Measurements from ENCODE around the gene STAB1. TPM values are rescaled to one million over a fixed set of nuclear protein-coding genes. Genes with fewer than 3 reads are reported as not detected.

The STAB1 gene
- total RNA-seq, 1 experiment from 2014 or later: 0.33 TPM

DNA sequence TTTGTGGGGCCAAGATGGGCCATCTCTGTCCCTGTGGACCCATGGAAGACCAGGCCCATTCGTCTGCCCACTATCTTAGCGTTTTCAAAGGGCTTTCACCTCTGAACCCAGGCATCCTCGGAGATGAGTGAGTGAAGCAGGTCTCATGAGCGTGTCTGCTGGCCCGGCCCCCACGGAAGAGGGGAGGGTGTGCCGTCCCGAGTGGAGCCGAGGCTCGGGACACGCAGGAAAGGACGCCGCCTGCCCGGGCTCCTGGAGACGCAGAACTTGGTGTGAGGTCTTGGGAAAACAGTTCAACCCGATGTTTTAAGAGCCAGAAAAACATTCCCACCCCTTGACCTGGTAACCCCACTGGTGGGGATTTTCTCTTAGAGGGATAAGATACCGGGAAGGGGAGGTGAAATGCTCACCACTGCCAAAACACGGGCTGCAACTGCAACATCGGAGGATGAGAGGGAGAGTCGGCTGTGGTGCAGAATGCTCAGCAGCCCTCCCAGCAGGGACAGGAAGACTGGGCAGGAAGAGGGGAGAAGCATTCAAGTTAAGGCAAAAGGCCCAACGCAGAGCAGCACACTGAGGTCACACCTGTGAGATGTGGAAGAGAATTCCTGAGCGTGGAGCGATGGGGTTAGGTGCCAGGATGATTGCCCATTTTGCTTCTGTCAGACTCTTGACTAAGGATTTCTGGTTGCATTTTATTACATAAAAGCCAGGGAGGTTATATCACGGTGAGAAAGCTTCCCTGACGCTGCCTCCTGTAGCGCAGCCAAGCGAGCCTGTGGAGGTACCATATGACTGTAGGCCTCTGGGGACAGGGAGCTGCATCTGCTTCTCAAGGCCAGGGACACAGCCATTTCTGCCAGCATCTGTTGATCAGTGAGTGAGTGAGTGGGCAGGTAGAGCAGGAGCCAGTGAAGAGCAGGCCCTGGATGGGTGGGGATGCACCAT lies 14.1 kb upstream of the STAB1 start:
- BruUV-seq (replicated peaks): TSS peak; percentile 15
- Histone ChIP-seq H3K79me2 (ENCODE audit: low read length) (no peaks in the 10 kb centered on the region), H3K36me3 (ENCODE audit: low read depth, low read length) (peaks cover 59% of the 10 kb centered on the region), H3K27ac (ENCODE audit: low read length) (no peak overlapping the region), H3K4me1 (ENCODE audit: insufficient read depth, low read length) (no peaks in the 10 kb centered on the region), H2AFZ (ENCODE audit: low read length) (no peak overlapping the region), H3K9ac (ENCODE audit: low read length) (no peak overlapping the region), H3K4me3 (ENCODE audit: low read length) (no peak overlapping the region), H3K9me2 (replicated peaks; ENCODE audit: low read length) (no peaks in the 10 kb centered on the region), H3K9me3 (ENCODE audit: low read length) (no peaks in the 10 kb centered on the region), H3F3A (ENCODE audit: low read length, unreplicated experiment) (no peaks in the 10 kb centered on the region), H4K20me1 (ENCODE audit: low read length) (no peaks in the 10 kb centered on the region), H3K27me3 (ENCODE audit: low read length) (no peaks in the 10 kb centered on the region), H3K4me2 (ENCODE audit: low read length) (no peak overlapping the region)
- DNase-seq (no peak), ATAC-seq (no peak)
- ChIA-PET CTCF (no interaction called here), POLR2A (ENCODE audit: unreplicated experiment) (interaction anchor here (0.5 kb wide), 1 partner anchor 20 kb away, joined by 10 read pairs; no protein-coding TSS in a partner anchor)
- TF ChIP-seq, protein P1, sequence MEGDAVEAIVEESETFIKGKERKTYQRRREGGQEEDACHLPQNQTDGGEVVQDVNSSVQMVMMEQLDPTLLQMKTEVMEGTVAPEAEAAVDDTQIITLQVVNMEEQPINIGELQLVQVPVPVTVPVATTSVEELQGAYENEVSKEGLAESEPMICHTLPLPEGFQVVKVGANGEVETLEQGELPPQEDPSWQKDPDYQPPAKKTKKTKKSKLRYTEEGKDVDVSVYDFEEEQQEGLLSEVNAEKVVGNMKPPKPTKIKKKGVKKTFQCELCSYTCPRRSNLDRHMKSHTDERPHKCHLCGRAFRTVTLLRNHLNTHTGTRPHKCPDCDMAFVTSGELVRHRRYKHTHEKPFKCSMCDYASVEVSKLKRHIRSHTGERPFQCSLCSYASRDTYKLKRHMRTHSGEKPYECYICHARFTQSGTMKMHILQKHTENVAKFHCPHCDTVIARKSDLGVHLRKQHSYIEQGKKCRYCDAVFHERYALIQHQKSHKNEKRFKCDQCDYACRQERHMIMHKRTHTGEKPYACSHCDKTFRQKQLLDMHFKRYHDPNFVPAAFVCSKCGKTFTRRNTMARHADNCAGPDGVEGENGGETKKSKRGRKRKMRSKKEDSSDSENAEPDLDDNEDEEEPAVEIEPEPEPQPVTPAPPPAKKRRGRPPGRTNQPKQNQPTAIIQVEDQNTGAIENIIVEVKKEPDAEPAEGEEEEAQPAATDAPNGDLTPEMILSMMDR (conservative IDR thresholded peaks at IDR 0.05; ENCODE audit: low read depth, low read length): no peak
- no peak for TF ChIP-seq EZH2 (IDR thresholded peaks at IDR 0.05; ENCODE audit: low read length, unreplicated experiment)
- TF ChIP-seq EZH2phosphoT487 (IDR thresholded peaks at IDR 0.05; ENCODE audit: borderline replicate concordance, low read length): no peak
- intact Hi-C loops (cut with micrococcal nuclease): no loop called here

DNA sequence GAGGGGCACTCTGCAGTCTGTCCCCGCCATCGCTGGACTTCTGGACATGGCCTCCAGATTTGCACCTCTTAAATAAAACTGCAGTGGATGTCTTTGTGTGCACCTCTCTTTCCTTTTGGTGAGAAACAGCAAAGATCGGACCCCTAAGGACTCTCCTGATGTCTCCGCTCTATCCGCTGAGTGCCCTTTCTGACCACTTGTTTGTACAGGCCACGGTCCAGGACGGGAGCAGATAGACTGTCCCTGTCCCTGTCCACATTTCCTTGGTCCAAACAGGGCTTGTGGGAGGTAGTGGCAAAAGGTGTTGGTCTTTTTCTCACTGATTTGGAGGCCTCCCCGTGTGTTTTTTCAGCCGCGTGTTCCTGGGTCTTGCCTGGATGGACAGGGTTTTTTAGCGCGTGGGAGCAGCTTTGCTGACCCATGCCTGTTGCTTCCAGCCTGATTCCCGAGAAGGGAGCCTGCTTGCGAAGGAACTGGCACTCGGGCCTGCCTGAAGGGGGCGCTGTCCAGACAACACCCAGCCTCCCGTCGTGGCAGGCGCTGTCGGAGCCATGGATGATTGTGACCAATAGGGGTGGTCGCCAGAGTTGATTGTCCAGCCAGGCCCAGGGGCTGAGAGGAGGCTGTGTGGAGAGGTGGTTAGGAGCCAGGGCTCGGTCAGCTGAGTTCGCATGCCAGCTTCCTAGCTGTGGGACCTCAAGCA lies 13.2 kb upstream of the STAB1 start:
- Histone ChIP-seq H3F3A (ENCODE audit: low read length, unreplicated experiment) (no peaks in the 10 kb centered on the region), H3K4me1 (ENCODE audit: insufficient read depth, low read length) (no peaks in the 10 kb centered on the region), H3K27me3 (ENCODE audit: low read length) (no peaks in the 10 kb centered on the region), H3K9me3 (ENCODE audit: low read length) (no peaks in the 10 kb centered on the region), H3K4me3 (ENCODE audit: low read length) (no peak overlapping the region), H3K27ac (ENCODE audit: low read length) (no peak overlapping the region), H3K79me2 (ENCODE audit: low read length) (no peaks in the 10 kb centered on the region), H4K20me1 (ENCODE audit: low read length) (no peaks in the 10 kb centered on the region), H2AFZ (ENCODE audit: low read length) (no peak overlapping the region), H3K36me3 (ENCODE audit: low read depth, low read length) (peaks cover 59% of the 10 kb centered on the region), H3K4me2 (ENCODE audit: low read length) (no peak overlapping the region), H3K9me2 (replicated peaks; ENCODE audit: low read length) (no peaks in the 10 kb centered on the region), H3K9ac (ENCODE audit: low read length) (no peak overlapping the region)
- ChIA-PET CTCF (interaction anchor here (0.7 kb wide), 1 partner anchor 18 kb away, joined by 5 read pairs; no protein-coding TSS in a partner anchor), POLR2A (ENCODE audit: unreplicated experiment) (no interaction called here)
- intact Hi-C loops (cut with micrococcal nuclease): no loop called here
- ATAC-seq (no peak), DNase-seq (no peak)
- TF ChIP-seq EZH2phosphoT487 (IDR thresholded peaks at IDR 0.05; ENCODE audit: borderline replicate concordance, low read length) (no peak), EZH2 (IDR thresholded peaks at IDR 0.05; ENCODE audit: low read length, unreplicated experiment) (no peak)
- TF ChIP-seq, protein P1 (conservative IDR thresholded peaks at IDR 0.05; ENCODE audit: low read depth, low read length): peak; percentile 66
- BruUV-seq (replicated peaks): no TSS peak

Data from PC-3 (cell line).